HuH-7.5 (cell line): ENCODE data around the gene MYRF.

ENCODE experiments used
- DNase-seq: peaks from one replicate; pipeline ENCODE4 v3.0.0; 2011; ENCODE audit warnings: low spot score

The MYRF gene

DNA sequence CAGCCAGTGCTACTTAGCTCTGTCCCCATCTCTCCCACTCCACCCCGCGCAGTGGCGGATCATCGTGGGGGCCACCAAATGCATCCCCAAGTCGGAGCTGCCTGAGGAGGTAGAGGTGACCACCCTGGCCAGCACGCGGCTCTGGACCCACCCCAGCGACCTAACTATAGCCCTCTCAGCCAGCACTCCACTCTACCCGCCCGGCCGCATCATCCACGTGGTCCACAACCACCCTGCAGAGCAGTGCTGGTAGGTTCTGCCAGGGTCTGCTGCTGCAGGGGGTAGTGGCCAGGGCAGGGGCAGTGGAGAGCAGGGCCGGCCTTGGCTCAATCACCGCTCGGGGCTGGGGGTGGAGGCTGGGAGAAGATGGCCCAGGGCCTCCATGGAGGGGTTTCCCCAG lies 13.0 kb upstream of the MYRF start:
- no peak for DNase-seq

GRCh38 chr11:61739966-61740365 lies 12.5 kb upstream of the MYRF start:
- DNase-seq = no peak

DNA sequence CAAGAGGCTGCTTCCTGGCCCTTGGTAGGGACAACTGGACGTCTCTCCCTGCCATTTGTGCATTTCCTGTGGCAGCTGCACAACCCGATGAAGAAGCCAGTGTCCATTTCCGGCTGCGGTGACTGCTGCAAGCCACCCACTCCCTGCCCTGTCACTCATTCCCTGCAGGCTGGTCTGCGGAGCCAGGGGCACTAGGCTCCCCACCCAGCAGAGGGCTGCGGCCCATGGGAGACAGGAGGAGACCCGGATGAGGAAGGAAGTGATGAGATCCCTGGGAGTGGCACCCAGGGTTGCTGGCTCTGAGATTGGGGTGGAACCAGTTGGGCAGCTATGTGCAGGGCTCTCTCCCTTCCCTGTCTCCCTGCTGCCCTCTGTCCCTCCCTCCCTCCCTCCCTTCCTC lies 10.0 kb upstream of the MYRF start:
- DNase-seq = no peak

DNA sequence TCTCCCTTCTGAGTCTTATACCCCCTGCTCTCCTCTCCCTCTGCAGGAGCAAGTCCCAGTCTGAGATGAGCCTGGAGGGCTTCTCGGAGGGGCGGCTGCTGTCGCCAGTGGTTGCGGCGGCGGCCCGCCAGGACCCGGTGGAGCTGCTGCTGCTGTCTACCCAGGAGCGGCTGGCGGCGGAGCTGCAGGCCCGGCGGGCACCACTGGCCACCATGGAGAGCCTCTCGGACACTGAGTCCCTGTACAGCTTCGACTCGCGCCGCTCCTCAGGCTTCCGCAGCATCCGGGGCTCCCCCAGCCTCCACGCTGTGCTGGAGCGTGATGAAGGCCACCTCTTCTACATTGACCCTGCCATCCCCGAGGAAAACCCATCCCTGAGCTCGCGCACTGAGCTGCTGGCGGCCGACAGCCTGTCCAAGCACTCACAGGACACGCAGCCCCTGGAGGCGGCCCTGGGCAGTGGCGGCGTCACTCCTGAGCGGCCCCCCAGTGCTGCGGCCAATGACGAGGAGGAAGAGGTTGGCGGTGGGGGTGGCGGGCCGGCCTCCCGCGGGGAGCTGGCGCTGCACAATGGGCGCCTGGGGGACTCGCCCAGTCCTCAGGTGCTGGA lies 8.8 kb upstream of the MYRF start:
- DNase-seq = no peak

DNA sequence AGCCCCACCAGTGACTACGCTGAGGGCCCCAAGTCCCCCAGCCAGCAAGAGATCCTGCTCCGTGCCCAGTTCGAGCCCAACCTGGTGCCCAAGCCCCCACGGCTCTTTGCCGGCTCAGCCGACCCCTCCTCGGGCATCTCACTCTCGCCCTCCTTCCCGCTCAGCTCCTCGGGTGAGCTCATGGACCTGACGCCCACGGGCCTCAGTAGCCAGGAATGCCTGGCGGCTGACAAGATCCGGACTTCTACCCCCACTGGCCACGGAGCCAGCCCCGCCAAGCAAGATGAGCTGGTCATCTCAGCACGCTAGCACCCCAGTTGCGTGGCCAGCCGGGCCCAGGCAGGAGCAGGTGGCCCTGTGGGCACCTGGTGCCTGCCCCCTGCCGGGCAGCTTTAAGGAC lies 8.3 kb upstream of the MYRF start:
- no peak for DNase-seq

- DNase-seq = no peak
Measured at GRCh38 chr11:61744609-61745156, 7.8 kb upstream of the MYRF start.

DNA sequence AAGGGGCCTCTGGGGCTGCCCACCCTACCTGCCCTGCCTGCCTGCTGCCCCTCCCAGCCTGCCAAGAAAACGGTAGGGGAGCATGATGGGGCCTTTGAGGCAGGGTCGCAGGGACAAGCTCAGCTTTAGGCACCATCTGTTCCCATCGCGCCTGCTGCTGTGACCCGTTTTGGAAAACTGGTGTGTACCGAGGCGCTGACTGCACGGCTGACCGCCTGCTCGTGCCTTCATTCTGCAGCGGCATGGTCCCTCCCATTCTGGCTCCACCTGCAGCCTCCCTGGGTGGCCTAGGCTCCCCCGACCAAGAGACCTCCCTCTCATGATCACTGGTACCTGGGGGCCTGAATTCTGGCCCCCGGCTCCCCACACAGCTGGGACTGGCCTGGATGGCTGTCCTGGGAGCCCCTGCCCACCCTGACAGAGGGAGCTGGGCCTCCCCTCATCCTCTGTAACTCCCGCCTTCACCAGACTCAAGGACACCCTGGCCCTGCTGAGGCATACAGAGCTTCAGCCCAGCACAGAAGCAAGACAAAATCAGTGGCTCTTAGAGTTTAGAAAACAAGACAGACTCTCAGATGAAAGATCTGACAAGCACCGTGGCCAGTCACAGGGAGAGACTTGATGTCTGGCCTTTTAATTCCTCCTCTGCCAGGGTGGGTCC lies 6.5 kb upstream of the MYRF start:
- no peak for DNase-seq

DNA sequence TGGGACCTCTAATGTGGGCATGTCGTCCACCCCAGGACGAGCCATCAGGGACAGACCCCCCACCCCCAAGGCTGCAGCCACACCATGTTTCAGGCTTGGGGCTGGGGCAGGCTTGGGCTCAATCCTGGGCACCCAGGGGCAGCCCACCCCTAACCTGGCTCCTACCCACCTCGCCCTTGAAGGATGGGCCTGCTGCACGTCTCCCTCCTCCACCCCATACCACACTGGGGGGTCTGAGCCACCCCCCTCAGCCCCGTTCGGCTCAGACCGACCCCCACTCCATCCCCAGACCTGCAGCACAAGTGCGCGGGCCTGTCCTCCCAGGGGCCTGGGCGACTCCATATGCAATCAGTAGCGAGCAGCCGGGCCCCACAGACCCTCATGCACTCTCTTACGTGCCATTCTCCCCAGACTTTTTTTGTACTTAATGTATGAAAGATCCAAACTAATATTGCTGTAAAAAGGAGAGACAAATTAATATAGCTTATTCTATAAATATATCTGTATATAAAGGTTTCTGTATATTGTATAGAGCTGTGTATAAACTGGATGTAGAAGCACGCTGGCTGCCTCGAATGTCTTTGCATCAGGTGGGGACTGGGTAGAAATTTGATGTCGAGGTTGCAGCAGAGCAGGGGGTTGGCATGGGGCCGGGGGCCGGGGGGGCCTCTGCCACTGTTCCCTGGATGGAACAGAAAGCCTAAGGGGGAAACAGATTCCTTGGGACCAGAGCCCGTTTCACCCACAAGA lies 5.8 kb upstream of the MYRF start:
- DNase-seq = no peak

DNA sequence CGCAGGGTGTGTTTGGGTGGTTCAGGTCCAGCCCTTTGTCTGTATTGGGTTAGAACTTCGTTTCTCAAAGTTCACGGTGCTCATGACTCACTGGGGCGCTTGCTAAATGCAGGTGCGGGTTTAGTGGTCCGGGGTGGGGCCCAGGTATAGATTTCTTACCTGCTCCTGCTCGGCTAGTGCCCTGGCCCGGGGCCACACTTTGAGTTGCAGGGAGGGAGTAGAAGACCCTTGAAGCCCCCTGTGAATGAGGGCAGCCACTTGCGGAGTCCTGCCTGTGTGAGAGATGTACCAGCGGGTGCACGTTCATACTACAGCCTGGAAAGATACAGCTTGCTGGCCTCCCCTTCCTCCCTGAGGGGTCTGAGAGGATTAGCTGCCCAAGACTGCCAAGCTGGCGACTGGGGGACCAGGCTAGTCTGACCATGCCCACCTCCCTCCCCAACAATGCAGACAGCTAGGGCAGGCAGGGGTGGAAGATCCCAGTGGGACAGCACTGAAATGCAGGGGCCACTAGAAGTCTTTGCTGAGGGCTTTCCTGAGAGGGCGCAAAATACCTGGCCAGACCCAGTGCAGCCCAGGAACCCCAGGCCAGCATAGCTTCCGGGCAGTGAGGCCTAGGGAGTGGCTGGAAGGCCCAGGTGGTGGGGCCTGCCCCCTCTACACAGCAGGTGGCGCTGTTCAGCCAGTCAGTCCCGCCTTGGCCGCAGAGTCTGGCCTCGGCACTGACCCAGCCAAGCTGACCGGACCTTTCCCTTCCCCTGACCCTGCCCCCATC lies 5.1 kb upstream of the MYRF start:
- peak; percentile 99 for DNase-seq

GRCh38 chr11:61747967-61748285 lies 4.5 kb upstream of the MYRF start:
- DNase-seq = peak; percentile 84

DNA sequence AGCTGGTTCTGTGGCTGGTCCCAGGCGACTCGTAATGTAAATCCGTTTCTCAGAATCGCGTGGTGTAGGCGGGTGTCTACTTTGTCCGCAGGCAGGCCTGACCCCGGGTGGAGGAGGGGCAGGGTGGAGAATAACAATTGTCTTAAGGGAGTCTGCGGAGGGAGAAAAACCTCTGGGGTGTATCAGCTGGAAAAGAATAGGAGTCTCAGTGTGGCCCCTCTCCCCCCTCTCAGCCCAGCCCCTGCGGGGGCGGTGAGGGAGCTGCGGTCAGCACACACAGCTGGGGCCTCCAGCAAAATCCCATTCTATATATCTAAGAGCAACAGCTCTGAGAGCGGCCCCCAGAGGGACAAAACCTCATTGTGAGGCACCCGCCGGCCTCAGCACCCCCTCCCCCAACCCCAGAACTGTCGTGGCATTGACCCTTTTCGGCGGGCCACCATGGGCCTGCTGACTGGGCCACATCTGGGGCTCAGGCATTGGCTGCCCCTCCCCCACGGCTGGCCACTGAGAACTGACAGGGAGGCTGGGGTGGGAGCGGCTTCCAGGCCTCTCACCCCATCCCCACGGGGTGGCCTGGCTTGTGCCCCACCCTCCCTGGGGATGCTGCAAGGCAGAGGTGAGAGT lies 2.7 kb upstream of the MYRF start:
- no peak for DNase-seq

DNA sequence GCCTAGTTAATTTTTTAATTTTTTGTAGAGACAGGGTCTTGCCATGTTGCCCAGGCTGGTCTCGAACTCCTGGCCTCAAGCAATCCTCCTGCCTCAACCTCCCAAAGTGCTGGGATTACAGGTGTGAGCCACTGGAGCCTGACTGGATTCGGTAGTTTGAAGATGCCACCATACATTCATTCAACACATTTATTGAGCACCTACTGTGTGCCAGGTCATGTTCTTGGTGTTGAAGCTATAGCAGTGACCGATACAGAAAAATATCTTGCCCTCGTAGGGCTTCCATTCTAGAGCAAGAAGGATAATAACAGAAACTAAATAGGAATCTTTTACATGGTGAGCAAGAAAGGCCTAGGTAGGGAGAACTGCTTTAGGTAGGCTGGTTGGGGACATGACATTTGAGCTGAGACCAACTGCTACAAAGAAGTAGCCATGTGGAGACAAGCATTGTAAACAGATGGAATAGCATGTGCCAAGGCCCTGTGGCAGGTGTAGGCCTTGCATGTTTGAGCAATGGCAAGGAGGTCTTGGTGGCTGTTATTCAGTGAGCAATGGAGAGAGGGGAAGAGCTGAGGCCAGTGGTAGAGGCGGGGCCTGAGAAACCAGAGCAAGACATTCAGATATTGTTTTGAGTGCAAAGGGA lies 1.7 kb upstream of the MYRF start:
- no peak for DNase-seq

DNA sequence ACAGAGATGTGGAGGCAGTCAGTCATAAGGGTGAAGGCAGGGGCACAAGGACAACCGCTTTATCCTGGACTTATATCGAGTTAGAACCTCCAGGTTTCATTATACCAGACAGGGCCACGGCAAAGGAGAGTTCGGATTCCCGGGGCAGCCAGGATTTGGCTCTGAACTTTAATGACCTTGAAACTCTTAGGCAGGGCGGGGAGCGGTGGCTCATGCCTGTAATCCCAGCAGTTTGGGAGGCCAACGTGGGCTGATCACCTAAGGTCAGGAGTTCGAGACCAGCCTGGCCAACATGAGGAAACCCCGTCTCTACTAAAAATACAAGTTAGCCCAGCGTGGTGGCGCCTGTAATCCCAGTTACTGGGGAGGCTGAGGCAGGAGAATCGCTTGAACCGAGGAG lies 1.1 kb upstream of the MYRF start:
- DNase-seq = no peak

DNA sequence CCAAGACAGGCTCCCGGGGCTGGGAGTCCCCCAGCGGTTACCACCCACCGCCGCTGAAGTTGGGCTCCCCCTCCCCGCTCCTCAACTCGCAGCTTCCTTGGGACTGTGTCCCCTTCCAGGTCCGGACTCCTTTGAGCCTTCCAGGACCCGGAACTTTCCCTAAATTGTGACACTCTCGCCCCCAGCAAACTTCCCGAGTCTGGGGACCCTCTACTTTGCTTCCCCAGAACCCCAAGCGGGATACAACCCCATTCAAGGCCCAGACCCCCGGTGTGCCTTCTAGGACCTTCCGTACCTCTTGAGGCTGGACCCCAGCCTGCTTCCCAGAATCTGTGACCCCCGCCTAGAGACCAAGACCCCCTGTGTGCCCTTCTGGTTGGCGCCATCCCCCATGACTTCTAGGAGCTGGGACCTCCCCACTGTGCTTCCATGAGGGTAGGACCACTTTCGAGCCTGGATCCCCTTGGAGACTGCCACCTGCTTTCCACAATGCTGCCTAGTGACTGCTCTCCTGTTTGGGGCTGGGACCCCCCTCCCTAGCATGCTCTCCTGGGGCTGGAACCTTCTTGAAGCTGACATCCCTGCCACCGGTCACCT lies 587 bp downstream of the MYRF start:
- no peak for DNase-seq

DNA sequence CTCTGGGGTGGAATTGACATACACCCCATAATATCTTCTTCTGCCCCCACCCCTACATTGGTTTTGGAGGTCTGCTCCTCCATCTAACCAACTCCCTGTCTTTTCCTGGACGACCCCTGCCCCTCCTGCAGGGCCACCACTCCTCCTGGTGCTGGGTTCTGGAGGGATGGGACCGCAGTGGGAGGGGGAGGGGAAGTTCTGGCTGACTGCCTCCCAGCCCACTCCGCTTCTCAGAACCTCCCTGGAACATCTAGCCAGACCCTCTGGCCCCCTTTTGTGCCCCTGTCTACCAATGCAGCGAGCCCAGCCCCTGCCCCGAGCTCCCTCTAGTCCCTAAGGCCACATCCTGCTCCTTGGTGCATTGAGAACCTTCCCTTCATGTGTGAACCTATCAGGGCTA lies 1.2 kb downstream of the MYRF start:
- DNase-seq = no peak

- no peak for DNase-seq
Measured at GRCh38 chr11:61754534-61755482, 2.4 kb downstream of the MYRF start.

- no peak for DNase-seq
Measured at GRCh38 chr11:61756147-61756451, 3.7 kb downstream of the MYRF start.

- peak; percentile 100 for DNase-seq
Measured at GRCh38 chr11:61756452-61757212, 4.2 kb downstream of the MYRF start.

DNA sequence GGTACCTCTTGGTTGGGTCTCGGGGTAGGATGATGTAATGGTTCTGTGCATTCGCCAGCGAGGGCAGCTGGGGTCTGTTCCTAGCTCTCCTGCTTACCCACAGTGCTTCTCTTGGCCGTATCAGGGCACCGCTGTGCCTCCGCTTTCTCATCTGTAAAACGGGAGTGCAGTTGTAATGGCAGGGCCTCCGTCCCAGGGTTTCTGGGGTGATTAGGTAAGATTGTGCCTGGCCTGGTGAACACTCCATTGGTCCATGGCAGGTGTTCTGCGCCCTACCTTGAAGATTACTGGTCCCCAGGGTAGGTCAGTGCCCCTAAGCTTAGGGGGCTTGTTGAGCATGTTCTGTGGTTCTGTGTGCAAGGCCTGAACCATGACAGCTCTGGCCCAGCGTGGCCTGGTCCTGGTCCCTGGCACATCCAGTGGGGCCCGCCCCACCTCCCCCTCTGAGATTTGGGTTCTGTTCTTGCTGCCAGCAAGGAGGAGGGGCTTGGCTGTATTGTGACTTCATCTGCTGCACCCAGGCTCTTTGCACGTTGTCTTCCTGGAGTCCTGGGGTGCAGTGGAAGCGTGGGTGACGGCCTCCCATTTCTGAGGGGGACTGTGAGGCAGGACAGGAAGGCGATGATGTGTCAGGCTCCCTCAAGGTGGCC lies 4.9 kb downstream of the MYRF start:
- no peak for DNase-seq
